Ishikawa (cell line): Measurements from ENCODE around the gene IFITM10.

Experiments used
- CEBPB ChIP-seq: IDR thresholded peaks from 2 replicates; pipeline ENCODE4 v1.6.1; 2012
- CREB1 ChIP-seq: IDR thresholded peaks from 2 replicates; pipeline ENCODE4 v1.6.1; 2012; ENCODE audit warnings: low read depth
- EGR1 ChIP-seq: IDR thresholded peaks from 2 replicates; pipeline ENCODE4 v1.6.1; 2012
- EP300 ChIP-seq: IDR thresholded peaks from 2 replicates; pipeline ENCODE4 v1.6.1; 2012; ENCODE audit warnings: borderline replicate concordance
- FOXM1 ChIP-seq: IDR thresholded peaks from 2 replicates; pipeline ENCODE4 v1.6.1; 2012; ENCODE audit warnings: low read depth, borderline replicate concordance
- NFIC ChIP-seq: IDR thresholded peaks from 2 replicates; pipeline ENCODE4 v1.6.1; 2012
- RAD21 ChIP-seq: IDR thresholded peaks from 2 replicates; pipeline ENCODE4 v1.6.1; 2012; ENCODE audit warnings: low read depth
- TAF1 ChIP-seq: IDR thresholded peaks from 2 replicates; pipeline ENCODE4 v1.6.1; 2012; ENCODE audit warnings: low read depth, mild to moderate bottlenecking
- TCF12 ChIP-seq: IDR thresholded peaks from 2 replicates; pipeline ENCODE4 v1.6.1; 2012; ENCODE audit warnings: low read depth
- TEAD4 ChIP-seq: IDR thresholded peaks from 2 replicates; pipeline ENCODE4 v1.6.1; 2012
- YY1 ChIP-seq: IDR thresholded peaks from 2 replicates; pipeline ENCODE4 v1.6.1; 2012; ENCODE audit warnings: low read depth
- ZBTB7A ChIP-seq: IDR thresholded peaks from 2 replicates; pipeline ENCODE4 v1.6.1; 2012; ENCODE audit warnings: low read depth
- TF ChIP-seq, protein P1 (sequence below): IDR thresholded peaks from 2 replicates; pipeline ENCODE4 v1.6.1; 2012
- TF ChIP-seq, protein P2 (sequence below): IDR thresholded peaks from 2 replicates; pipeline ENCODE4 v1.6.1; 2012
- TF ChIP-seq, protein P3 (sequence below): IDR thresholded peaks from 2 replicates; pipeline ENCODE4 v1.6.1; 2012; ENCODE audit warnings: low read depth, mild to moderate bottlenecking

IFITM10 gene

GRCh38 chr11:1758611-1759150 is 8.3 kb upstream of the IFITM10 start:
- no peak for TF ChIP-seq YY1
- TF ChIP-seq, protein P1, sequence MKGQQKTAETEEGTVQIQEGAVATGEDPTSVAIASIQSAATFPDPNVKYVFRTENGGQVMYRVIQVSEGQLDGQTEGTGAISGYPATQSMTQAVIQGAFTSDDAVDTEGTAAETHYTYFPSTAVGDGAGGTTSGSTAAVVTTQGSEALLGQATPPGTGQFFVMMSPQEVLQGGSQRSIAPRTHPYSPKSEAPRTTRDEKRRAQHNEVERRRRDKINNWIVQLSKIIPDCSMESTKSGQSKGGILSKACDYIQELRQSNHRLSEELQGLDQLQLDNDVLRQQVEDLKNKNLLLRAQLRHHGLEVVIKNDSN = no peak
- no peak for TF ChIP-seq NFIC

- TF ChIP-seq CEBPB (no peak), TCF12 (no peak), EP300 (no peak)
- TF ChIP-seq, protein P2, sequence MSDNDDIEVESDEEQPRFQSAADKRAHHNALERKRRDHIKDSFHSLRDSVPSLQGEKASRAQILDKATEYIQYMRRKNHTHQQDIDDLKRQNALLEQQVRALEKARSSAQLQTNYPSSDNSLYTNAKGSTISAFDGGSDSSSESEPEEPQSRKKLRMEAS = no peak
These were observed 7.6 kb upstream of the IFITM10 start for GRCh38 chr11:1757861-1758610.

GRCh38 chr11:1756791-1757771 is 6.7 kb upstream of the IFITM10 start:
- TF ChIP-seq TAF1 (no peak), FOXM1 (no peak), CEBPB (no peak), ZBTB7A (no peak), RAD21 (no peak), YY1 (no peak), TCF12 (no peak), NFIC (no peak), TEAD4 (no peak), EGR1 (no peak), CREB1 (no peak), EP300 (no peak)
- TF ChIP-seq, protein P3, sequence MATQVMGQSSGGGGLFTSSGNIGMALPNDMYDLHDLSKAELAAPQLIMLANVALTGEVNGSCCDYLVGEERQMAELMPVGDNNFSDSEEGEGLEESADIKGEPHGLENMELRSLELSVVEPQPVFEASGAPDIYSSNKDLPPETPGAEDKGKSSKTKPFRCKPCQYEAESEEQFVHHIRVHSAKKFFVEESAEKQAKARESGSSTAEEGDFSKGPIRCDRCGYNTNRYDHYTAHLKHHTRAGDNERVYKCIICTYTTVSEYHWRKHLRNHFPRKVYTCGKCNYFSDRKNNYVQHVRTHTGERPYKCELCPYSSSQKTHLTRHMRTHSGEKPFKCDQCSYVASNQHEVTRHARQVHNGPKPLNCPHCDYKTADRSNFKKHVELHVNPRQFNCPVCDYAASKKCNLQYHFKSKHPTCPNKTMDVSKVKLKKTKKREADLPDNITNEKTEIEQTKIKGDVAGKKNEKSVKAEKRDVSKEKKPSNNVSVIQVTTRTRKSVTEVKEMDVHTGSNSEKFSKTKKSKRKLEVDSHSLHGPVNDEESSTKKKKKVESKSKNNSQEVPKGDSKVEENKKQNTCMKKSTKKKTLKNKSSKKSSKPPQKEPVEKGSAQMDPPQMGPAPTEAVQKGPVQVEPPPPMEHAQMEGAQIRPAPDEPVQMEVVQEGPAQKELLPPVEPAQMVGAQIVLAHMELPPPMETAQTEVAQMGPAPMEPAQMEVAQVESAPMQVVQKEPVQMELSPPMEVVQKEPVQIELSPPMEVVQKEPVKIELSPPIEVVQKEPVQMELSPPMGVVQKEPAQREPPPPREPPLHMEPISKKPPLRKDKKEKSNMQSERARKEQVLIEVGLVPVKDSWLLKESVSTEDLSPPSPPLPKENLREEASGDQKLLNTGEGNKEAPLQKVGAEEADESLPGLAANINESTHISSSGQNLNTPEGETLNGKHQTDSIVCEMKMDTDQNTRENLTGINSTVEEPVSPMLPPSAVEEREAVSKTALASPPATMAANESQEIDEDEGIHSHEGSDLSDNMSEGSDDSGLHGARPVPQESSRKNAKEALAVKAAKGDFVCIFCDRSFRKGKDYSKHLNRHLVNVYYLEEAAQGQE = no peak
- TF ChIP-seq, protein P2 = no peak
- TF ChIP-seq, protein P1 = no peak

GRCh38 chr11:1755692-1756561 is 5.5 kb upstream of the IFITM10 start:
- TF ChIP-seq CEBPB (no peak), TCF12 (no peak), NFIC (no peak), EP300 (no peak)
- TF ChIP-seq, protein P3 = no peak
- TF ChIP-seq, protein P2 = no peak

DNA sequence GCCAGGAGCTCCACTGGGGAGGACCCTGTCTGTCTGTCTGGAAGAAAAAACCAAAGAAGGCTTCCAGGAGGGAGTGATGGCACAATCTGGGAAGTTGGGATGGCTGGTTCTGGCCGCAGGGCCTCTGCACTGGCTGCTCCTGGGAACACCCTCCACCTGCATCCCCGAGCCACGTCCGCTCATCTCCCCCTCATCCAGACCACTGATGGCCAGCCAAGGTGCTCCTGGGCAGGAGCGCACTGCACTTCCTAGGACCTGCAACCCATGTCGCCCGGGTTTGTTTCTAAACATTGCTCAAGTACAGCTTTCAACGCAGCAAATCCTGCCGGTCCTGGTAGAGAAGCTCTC is 4.9 kb upstream of the IFITM10 start:
- TF ChIP-seq FOXM1 = no peak
- no peak for TF ChIP-seq CEBPB
- TF ChIP-seq, protein P1 = no peak
- TF ChIP-seq TAF1 = no peak
- TF ChIP-seq, protein P3 = no peak
- no peak for TF ChIP-seq RAD21
- TF ChIP-seq EP300 = no peak
- TF ChIP-seq YY1 = no peak
- no peak for TF ChIP-seq ZBTB7A
- no peak for TF ChIP-seq TCF12
- TF ChIP-seq TEAD4 = no peak
- TF ChIP-seq CREB1 = no peak
- TF ChIP-seq, protein P2 = no peak
- no peak for TF ChIP-seq EGR1
- TF ChIP-seq NFIC = no peak
